ENCODE data around the gene TMA7B.

DNA sequence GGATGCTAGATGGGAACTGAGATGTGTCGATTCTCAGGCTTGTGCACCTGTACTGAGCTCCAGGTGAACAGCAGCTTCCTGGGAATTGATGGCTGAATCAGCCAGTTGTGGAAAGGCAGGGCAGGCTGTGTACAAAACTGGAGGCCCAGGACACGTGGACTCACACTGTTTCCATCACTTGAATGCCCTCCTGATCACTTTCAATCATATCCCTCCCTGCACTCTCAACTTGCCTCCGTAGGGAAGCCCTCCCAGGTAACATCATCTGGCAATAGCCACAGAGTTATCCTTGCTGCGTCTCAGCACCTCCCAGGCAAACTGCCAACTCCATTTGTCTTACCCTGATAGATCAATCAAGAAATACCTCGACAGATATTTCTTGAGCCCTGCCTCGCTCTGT is 44.6 kb downstream of the TMA7B start:
- TF ChIP-seq, protein P1, sequence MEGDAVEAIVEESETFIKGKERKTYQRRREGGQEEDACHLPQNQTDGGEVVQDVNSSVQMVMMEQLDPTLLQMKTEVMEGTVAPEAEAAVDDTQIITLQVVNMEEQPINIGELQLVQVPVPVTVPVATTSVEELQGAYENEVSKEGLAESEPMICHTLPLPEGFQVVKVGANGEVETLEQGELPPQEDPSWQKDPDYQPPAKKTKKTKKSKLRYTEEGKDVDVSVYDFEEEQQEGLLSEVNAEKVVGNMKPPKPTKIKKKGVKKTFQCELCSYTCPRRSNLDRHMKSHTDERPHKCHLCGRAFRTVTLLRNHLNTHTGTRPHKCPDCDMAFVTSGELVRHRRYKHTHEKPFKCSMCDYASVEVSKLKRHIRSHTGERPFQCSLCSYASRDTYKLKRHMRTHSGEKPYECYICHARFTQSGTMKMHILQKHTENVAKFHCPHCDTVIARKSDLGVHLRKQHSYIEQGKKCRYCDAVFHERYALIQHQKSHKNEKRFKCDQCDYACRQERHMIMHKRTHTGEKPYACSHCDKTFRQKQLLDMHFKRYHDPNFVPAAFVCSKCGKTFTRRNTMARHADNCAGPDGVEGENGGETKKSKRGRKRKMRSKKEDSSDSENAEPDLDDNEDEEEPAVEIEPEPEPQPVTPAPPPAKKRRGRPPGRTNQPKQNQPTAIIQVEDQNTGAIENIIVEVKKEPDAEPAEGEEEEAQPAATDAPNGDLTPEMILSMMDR (IDR thresholded peaks at IDR 0.05; ENCODE audit: low read depth, low read length) = no peak
- no peak for TF ChIP-seq EZH2phosphoT487 (IDR thresholded peaks at IDR 0.05; ENCODE audit: low read depth)
